Gastrocnemius medialis (tissue), 4 donors: Measurements from ENCODE around the gene TLE5.

Source experiments
- CTCF ChIP-seq, 5 experiments: fragments of 450-650 bp in 3 of 5; fragments of 200-600 bp in 2 of 5; sonication (generic) in 2 of 5; IDR thresholded peaks in 4 of 5; conservative IDR thresholded peaks in 1 of 5; 1 replicate in 4 of 5; 2 replicates in 1 of 5; pipeline ENCODE4 v1.5.1; 2016 to 2019; ENCODE audit warnings: antibody characterized with exemption in 5 of 5, mild to moderate bottlenecking in 3 of 5, moderate library complexity in 3 of 5
- POLR2A ChIP-seq, 2 donors: fragments of 450-650 bp; IDR thresholded peaks; one replicate each; pipeline ENCODE4 v1.6.1; 2017; ENCODE audit warnings: antibody characterized with exemption in 2 of 2, mild to moderate bottlenecking in 2 of 2, moderate library complexity in 2 of 2

DNA sequence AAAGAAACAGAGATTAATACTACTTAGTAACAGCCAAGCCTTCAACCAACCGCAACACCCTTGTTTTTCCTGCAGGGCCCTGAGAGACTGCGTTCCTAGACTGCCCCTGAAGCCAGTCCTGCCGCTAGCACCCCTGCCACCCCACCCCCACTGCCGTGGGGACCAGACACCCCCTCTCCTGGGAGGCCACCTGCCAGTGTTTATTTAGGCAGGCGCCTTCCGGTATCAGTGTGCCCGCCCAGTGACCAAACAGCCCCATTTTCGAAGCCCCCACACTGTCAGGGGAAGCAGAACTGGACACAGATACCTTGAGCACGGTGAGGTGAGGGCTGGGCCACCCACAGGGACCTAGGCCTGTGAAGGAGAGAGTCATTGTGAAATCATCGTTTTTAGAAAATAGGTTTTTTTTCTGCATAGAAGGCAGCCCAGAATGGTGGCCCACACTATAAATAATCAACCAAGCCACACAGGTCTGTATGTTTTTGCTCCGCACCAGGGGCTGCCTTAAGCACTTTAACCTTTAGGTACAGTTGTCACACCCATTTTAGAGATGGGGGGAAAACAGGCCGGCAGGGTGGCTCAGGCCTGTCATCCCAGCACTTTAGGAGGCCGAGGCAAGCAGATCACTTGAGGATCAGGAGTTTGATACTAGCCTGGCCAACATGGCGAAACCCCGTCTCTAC is 3.5 kb upstream of the TLE5 start:
- TF ChIP-seq CTCF (IDR thresholded peaks at IDR 0.05 in 4 of 5, conservative IDR thresholded peaks at IDR 0.05 in 1 of 5), result no peak
- TF ChIP-seq POLR2A (IDR thresholded peaks at IDR 0.05), result no peak
